ENCODE results near the gene KIAA1143. TPM values are rescaled to one million over a fixed set of nuclear protein-coding genes. Genes with fewer than 3 reads are reported as not detected.

KIAA1143 gene
- total RNA-seq, 1 donor from 2014 or later = 36.6 TPM

GRCh38 chr3:44721231-44722102 lies 40.0 kb downstream of the KIAA1143 start:
- peaks cover 44% of the 10 kb centered on the region for H3K9me3 Mint-ChIP-seq

DNA sequence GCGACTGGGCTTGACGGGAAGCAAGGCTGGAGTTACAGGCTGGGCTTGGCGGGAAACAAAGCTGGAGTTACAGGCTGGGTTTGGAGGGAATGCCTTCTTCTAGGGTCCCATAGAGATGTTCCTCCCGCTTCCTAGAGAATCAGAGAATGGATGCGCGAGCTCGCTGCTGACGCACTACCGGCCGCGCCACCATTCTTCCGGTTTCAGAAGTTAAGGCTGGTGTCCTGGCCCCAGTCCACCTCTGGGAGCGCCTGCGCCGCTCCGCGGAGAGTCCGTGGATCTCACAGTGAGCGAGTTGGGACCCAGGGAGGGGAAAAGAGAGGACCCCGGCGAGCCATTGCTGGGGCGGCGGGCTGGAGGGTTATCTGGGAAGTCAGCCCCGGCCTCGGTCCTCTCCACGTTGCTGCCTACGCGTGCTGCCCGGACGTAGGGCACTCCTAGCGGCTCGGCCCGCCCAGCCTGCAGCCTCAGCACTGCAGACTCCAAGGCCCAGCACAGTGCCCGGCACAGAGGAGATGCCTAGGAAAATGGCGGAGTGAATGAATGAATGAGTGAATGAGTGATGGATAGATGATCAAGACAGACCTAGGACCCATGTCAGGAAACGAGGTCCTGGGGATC lies 48.9 kb downstream of the KIAA1143 start, which contains the start of gene ZNF502:
ZNF502 (plus strand) TSS at position 206 of the 621 bp plus-strand sequence. CDS start 7,602 bp downstream, outside the sequence.
- peaks cover 33% of the 10 kb centered on the region for H3K9me3 Mint-ChIP-seq
- H3K36me3 Mint-ChIP-seq (ENCODE audit: low read depth) = peaks cover 2% of the 10 kb centered on the region

More at GRCh38 chr3:44721231-44722102, 40.0 kb downstream of the KIAA1143 start:
- no peak overlapping the region for H3K4me3 Mint-ChIP-seq
- no peak overlapping the region for H3K27ac Mint-ChIP-seq (ENCODE audit: unreplicated experiment)
- DNase-seq (ENCODE audit: low read depth, low spot score) = no peak
- TF ChIP-seq CTCF (conservative IDR thresholded peaks at IDR 0.05) = no peak
- no peaks in the 10 kb centered on the region for H3K4me1 Mint-ChIP-seq
- H3K27me3 Mint-ChIP-seq (ENCODE audit: low read depth) = no peaks in the 10 kb centered on the region
- H3K36me3 Mint-ChIP-seq (ENCODE audit: low read depth) = peaks cover 26% of the 10 kb centered on the region

More for the DNA sequence above, 48.9 kb downstream of the KIAA1143 start, which contains the start of gene ZNF502:
- Mint-ChIP-seq H3K27ac (ENCODE audit: unreplicated experiment) (no peak within 1 kb of the TSS), H3K4me1 (no peaks in the 10 kb centered on the region), H3K27me3 (ENCODE audit: low read depth) (peaks cover 3% of the 10 kb centered on the region), H3K4me3 (no peak within 1 kb of the TSS)
- TF ChIP-seq CTCF (conservative IDR thresholded peaks at IDR 0.05) = no peak
- DNase-seq (ENCODE audit: low read depth, low spot score) = no peak

Other genes starting within 250 kb of the KIAA1143 start
- gene ZKSCAN7, start 206.4 kb downstream of the KIAA1143 start, total RNA-seq = 17.3 and 21.0 TPM in 2 replicates
- gene ZNF660, start 176.7 kb downstream of the KIAA1143 start, total RNA-seq = 26.1 and 29.8 TPM in 2 replicates
- gene ZNF197, start 136.6 kb downstream of the KIAA1143 start, total RNA-seq = 47.4 and 48.4 TPM in 2 replicates
- 23.0 and 24.5 TPM in 2 replicates for gene ZNF35, start 112.9 kb downstream of the KIAA1143 start, total RNA-seq
- not detected in 2 replicates for gene ZNF502, start 49.0 kb downstream of the KIAA1143 start, total RNA-seq
- 5.3 and 6.2 TPM in 2 replicates for gene ZNF501, start 32.0 kb downstream of the KIAA1143 start, total RNA-seq
- 49.0 and 51.3 TPM in 2 replicates for gene KIF15, start 175 bp upstream of the KIAA1143 start, total RNA-seq
- 8.0 and 9.5 TPM in 2 replicates for gene TMEM42, start 100.3 kb upstream of the KIAA1143 start, total RNA-seq
- not detected in 2 replicates for gene TGM4, start 113.0 kb upstream of the KIAA1143 start, total RNA-seq
- gene ZDHHC3, start 214.6 kb upstream of the KIAA1143 start, total RNA-seq = 56.7 and 62.2 TPM in 2 replicates
- gene EXOSC7, start 214.6 kb upstream of the KIAA1143 start, total RNA-seq = 50.7 and 55.6 TPM in 2 replicates